Astrocyte of the spinal cord (primary cell): ENCODE data around the gene RUFY3.
"Not testable (repeated sequence)": the region's sequence is repeated elsewhere in the genome, so short reads cannot be mapped to it uniquely, and the experiment has no call there.

Experiments used
- DNase-seq: peaks from one replicate; pipeline ENCODE4 v3.0.0; 2011; ENCODE audit warnings: low read depth, low spot score
- H3K4me3 ChIP-seq: 2 replicates; pipeline ENCODE4 v1.5.1; 2011; ENCODE audit warnings: low read depth, mild to moderate bottlenecking, low read length, moderate library complexity
- in situ Hi-C: cut with HindIII; loops from 2 replicates; pipeline ENCODE4 v1.10.0; 2017; ENCODE audit warnings: low sequenced_read_pairs
- TF ChIP-seq, protein P1 (sequence below): IDR thresholded peaks from 2 replicates; pipeline ENCODE4 v1.5.1; 2012; ENCODE audit warnings: low read depth, mild to moderate bottlenecking, low read length, inconsistent platforms

Gene RUFY3

GRCh38 chr4:70761276-70761816 is 39.6 kb downstream of the RUFY3 start:
- TF ChIP-seq, protein P1, sequence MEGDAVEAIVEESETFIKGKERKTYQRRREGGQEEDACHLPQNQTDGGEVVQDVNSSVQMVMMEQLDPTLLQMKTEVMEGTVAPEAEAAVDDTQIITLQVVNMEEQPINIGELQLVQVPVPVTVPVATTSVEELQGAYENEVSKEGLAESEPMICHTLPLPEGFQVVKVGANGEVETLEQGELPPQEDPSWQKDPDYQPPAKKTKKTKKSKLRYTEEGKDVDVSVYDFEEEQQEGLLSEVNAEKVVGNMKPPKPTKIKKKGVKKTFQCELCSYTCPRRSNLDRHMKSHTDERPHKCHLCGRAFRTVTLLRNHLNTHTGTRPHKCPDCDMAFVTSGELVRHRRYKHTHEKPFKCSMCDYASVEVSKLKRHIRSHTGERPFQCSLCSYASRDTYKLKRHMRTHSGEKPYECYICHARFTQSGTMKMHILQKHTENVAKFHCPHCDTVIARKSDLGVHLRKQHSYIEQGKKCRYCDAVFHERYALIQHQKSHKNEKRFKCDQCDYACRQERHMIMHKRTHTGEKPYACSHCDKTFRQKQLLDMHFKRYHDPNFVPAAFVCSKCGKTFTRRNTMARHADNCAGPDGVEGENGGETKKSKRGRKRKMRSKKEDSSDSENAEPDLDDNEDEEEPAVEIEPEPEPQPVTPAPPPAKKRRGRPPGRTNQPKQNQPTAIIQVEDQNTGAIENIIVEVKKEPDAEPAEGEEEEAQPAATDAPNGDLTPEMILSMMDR: no peak
- no peak overlapping the region for H3K4me3 ChIP-seq
- DNase-seq: no peak
- in situ Hi-C loops: no loop called here

DNA sequence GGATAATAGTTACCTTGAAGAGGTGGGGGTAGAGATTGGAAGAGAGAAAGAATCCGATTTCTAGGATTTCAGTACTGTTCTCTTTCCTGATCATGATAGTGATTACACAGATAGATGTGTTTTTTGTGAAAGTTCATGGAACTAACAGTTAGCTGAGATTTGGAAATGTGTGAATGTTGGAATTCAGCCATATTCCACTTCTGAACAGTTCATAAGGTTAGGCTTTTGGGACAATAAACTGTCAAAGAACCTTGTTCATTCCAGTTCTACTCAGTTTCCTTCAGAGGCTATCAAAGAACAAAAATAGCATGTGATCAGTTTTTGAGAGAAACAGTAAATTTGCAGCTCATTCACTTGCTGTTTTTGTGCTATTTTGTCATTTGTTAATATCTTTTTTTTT is 43.6 kb downstream of the RUFY3 start:
- DNase-seq: no peak
- in situ Hi-C loops: no loop called here
- TF ChIP-seq, protein P1: no peak
- no peak overlapping the region for H3K4me3 ChIP-seq

DNA sequence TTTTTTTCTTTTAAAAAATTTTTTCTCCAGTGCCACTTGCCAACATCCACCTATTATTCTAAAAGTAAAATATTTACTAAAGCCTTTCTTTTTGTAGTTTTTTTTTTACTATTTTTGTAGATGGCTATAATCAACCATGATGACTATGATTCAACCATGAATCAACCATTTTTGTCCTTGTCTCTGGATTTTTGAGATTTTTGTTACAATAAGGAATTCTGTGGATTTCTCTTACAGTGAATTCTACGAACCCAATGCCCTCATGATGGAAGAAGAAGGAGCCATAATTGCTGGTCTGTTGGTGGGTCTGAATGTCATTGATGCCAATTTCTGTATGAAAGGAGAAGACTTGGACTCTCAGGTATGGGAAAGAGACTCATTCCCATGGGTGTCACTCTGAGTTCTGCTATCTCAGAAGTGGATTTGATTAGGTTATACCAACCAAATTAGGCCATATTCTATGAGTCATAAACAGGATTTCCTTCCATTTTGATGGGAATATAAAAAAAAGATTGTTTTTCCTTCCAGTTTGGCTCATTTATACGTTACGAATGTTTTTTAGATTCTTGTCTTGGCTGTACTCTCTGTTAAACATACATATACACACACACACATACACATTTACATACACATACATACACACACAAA is 46.7 kb downstream of the RUFY3 start:
- DNase-seq: peak; percentile 15
- TF ChIP-seq, protein P1: no peak
- no peak overlapping the region for H3K4me3 ChIP-seq
- in situ Hi-C loops: no loop called here

DNA sequence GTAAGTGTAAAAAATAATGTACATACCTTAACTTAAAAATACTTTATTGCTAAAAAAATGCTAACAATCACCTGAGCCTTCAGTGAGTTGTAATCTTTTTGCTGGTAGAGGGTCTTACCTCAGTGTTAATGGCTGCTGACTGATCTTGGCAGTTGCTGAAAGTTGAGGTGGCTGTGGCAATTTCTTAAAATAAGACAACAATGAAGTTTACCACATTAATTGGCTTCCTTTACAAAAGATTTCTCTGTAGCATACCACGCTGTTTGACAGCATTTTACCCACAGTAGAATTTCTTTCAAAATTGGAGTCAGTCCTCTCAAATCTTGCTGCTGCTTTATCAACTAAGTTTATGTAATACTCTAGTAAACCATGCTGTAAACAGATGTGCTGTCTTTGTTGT is 47.6 kb downstream of the RUFY3 start:
- H3K4me3 ChIP-seq, DNase-seq, in situ Hi-C loops: not testable (repeated sequence)

GRCh38 chr4:70772929-70773555 is 51.3 kb downstream of the RUFY3 start:
- H3K4me3 ChIP-seq: no peak overlapping the region
- TF ChIP-seq, protein P1: no peak
- in situ Hi-C loops: no loop called here
- no peak for DNase-seq

GRCh38 chr4:70778888-70779422 is 57.2 kb downstream of the RUFY3 start:
- in situ Hi-C loops: no loop called here
- TF ChIP-seq, protein P1: no peak
- DNase-seq: no peak
- no peak overlapping the region for H3K4me3 ChIP-seq

DNA sequence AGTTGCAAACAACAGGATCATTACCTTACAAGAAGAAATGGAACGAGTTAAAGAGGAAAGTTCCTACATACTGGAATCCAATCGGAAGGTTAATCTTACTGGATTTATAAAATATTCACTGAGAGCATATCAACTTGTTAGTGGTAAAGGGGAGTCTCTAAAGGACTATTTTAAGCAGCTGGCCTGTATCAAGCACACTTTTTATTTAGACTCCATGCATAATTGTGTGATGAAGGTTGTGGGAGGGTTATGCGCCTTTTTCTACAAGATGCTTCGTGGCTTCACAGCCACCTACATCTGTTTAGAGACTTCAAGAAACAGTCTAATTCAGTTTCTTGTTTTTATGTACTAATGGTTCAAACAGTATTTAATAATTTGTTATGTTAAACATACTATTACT is 61.3 kb downstream of the RUFY3 start:
- TF ChIP-seq, protein P1: no peak
- no peak for DNase-seq
- in situ Hi-C loops: no loop called here
- H3K4me3 ChIP-seq: no peak overlapping the region
